Osteocyte (in vitro differentiated cells): ENCODE data around the gene ALS2. TPM values are rescaled to one million over a fixed set of nuclear protein-coding genes. Genes with fewer than 3 reads are reported as not detected.
A peak's percentile ranks its signal among the peaks of the same experiment; 100 is the strongest.

Experiments used
- DNase-seq: peaks from one replicate; pipeline ENCODE4 v3.0.0; 2021; ENCODE audit warnings: mixed read lengths; ENCODE audit not compliant: unreplicated experiment; ENCODE audit errors: extremely low spot score
- H3K27ac Mint-ChIP-seq: one replicate; pipeline ENCODE4 v1.8.0; 2021; ENCODE audit warnings: mild to moderate bottlenecking, mixed read lengths; ENCODE audit not compliant: unreplicated experiment
- H3K27me3 Mint-ChIP-seq: one replicate; pipeline ENCODE4 v1.8.0; 2021; ENCODE audit warnings: mixed read lengths; ENCODE audit not compliant: unreplicated experiment
- H3K36me3 Mint-ChIP-seq: one replicate; pipeline ENCODE4 v1.8.0; 2021; ENCODE audit warnings: mixed read lengths; ENCODE audit not compliant: unreplicated experiment
- H3K4me1 Mint-ChIP-seq: one replicate; pipeline ENCODE4 v1.8.0; 2021; ENCODE audit warnings: mixed read lengths; ENCODE audit not compliant: unreplicated experiment
- H3K4me3 Mint-ChIP-seq: one replicate; pipeline ENCODE4 v1.8.0; 2021; ENCODE audit warnings: mild to moderate bottlenecking, moderate library complexity, mixed read lengths; ENCODE audit not compliant: unreplicated experiment
- H3K9me3 Mint-ChIP-seq: one replicate; pipeline ENCODE4 v1.8.0; 2021; ENCODE audit warnings: mixed read lengths; ENCODE audit not compliant: unreplicated experiment
- total RNA-seq: library from RNA; stranded (reverse); gene quantifications from 2 replicates; pipeline ENCODE4 v1.2.1, GENCODE V29; 2021
- TF ChIP-seq, protein P1 (sequence below): fragments of 200-600 bp; sonication (generic); IDR thresholded peaks from 2 replicates; pipeline ENCODE4 v1.5.0; 2021; ENCODE audit warnings: antibody characterized with exemption, mild to moderate bottlenecking, moderate library complexity

Gene ALS2
- total RNA-seq, 1 donor from 2014 or later: 35.5 TPM

DNA sequence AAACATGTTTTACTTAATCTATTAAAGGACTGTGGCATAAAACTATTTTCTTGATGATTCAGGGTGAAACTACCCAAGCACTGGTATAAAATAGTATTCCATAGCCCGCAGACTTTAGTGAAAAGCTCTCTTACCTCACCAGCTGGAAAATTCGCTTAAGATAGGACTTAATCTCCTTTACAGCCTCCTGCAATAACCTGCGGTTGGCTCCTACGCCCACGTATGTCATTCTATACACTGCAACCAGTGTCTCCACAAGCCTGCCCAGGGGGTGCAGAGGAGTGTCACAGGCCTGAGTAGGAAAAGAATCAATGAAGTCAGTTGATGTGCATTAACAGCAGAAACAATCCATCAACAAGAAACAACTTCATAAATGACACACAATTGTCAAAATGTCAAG is 71.0 kb downstream of the ALS2 start:
- H3K4me3 Mint-ChIP-seq: no peak overlapping the region
- no peak for DNase-seq
- peaks cover 7% of the 10 kb centered on the region for H3K4me1 Mint-ChIP-seq
- no peak overlapping the region for H3K27ac Mint-ChIP-seq
- TF ChIP-seq, protein P1, sequence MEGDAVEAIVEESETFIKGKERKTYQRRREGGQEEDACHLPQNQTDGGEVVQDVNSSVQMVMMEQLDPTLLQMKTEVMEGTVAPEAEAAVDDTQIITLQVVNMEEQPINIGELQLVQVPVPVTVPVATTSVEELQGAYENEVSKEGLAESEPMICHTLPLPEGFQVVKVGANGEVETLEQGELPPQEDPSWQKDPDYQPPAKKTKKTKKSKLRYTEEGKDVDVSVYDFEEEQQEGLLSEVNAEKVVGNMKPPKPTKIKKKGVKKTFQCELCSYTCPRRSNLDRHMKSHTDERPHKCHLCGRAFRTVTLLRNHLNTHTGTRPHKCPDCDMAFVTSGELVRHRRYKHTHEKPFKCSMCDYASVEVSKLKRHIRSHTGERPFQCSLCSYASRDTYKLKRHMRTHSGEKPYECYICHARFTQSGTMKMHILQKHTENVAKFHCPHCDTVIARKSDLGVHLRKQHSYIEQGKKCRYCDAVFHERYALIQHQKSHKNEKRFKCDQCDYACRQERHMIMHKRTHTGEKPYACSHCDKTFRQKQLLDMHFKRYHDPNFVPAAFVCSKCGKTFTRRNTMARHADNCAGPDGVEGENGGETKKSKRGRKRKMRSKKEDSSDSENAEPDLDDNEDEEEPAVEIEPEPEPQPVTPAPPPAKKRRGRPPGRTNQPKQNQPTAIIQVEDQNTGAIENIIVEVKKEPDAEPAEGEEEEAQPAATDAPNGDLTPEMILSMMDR: no peak
- peaks cover 61% of the 10 kb centered on the region for H3K36me3 Mint-ChIP-seq
- H3K27me3 Mint-ChIP-seq: no peaks in the 10 kb centered on the region
- no peaks in the 10 kb centered on the region for H3K9me3 Mint-ChIP-seq

DNA sequence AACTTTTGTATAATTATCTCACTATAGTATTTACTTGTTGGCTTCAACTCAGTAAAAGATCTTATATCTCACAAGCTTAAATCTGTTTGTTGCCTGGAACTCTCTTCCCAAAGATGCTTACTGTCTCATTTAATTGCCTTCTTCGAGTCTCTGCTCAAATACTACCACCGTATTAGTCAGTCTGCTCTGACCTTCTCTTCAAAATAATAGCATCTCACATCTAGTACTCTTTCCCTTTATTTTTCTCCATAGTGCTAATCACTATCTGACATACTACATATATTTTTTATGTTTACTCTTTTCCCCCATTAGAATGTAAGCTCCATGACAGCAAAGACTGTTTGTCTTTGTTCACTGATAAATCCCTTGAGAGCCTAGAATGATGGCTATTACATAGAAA is 71.7 kb downstream of the ALS2 start:
- peak overlapping the region; percentile 0 for H3K27ac Mint-ChIP-seq
- H3K9me3 Mint-ChIP-seq: no peaks in the 10 kb centered on the region
- H3K4me1 Mint-ChIP-seq: peaks cover 7% of the 10 kb centered on the region
- H3K27me3 Mint-ChIP-seq: no peaks in the 10 kb centered on the region
- peaks cover 61% of the 10 kb centered on the region for H3K36me3 Mint-ChIP-seq
- no peak for DNase-seq
- TF ChIP-seq, protein P1: no peak
- H3K4me3 Mint-ChIP-seq: no peak overlapping the region

DNA sequence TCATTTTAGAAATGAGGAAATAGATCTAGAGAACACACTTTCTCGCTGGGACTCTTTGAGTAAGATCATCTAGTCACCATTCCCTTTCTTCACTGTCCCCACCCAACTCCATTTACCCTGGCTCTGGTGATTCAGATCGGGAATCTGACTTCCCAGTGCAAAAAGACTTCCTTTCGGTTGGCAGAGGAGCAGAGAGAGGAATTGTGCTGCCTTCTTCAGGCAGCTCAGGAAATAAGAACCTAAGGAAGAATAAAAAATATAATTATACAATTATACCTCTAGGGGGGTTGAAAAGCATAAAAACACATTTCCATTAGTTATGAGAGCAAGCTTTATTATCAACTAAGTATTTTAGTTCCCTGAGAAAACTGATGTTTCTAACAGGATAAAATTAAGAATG is 73.0 kb downstream of the ALS2 start:
- peaks cover 61% of the 10 kb centered on the region for H3K36me3 Mint-ChIP-seq
- TF ChIP-seq, protein P1: peak; percentile 57
- DNase-seq: no peak
- H3K27ac Mint-ChIP-seq: no peak overlapping the region
- H3K4me1 Mint-ChIP-seq: peaks cover 7% of the 10 kb centered on the region
- H3K4me3 Mint-ChIP-seq: no peak overlapping the region
- H3K27me3 Mint-ChIP-seq: no peaks in the 10 kb centered on the region
- no peaks in the 10 kb centered on the region for H3K9me3 Mint-ChIP-seq

DNA sequence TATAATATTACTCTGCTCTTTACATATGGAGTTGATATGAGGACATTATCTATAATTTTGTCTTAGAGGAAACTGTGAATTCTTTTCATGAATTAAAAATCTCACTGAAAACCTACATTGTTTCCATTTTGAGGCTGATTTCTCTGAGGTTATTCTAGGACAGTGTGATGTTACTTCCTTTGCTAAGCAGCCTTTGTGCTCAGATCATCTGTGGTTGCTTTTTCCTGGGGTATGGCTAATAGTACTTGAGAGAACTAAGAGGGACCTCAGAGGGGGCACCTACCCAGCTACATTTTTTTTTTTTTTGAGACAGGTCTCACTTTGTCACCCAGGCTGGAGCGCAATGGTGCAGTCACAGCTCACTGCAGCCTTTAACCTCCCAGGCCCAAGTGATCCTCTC is 73.6 kb downstream of the ALS2 start:
- Mint-ChIP-seq H3K36me3 (peaks cover 60% of the 10 kb centered on the region), H3K27ac (no peak overlapping the region), H3K4me3 (no peak overlapping the region), H3K9me3 (no peaks in the 10 kb centered on the region), H3K27me3 (no peaks in the 10 kb centered on the region), H3K4me1 (peaks cover 7% of the 10 kb centered on the region)
- DNase-seq: no peak
- TF ChIP-seq, protein P1: no peak

DNA sequence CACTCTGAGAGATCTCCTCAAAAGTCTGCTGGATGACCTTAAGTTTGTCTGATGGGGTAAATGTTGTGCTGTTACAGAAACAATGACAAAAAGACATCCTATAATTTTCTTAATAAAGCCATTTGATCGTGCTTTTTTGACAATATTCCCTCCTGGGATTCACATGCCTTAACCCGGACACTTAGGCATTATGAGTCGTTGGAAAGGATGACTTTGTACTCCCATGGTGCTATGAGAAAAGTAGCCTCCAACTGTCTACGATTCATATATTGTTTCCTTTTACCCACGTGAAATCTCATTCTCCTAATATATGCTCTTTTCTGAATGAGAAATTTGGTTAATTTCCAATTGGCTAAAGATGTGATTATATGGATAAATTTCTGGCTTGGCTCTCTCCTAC is 76.2 kb downstream of the ALS2 start:
- DNase-seq: no peak
- no peaks in the 10 kb centered on the region for H3K9me3 Mint-ChIP-seq
- no peaks in the 10 kb centered on the region for H3K27me3 Mint-ChIP-seq
- TF ChIP-seq, protein P1: no peak
- no peak overlapping the region for H3K27ac Mint-ChIP-seq
- H3K4me3 Mint-ChIP-seq: no peak overlapping the region
- peaks cover 16% of the 10 kb centered on the region for H3K4me1 Mint-ChIP-seq
- H3K36me3 Mint-ChIP-seq: peaks cover 63% of the 10 kb centered on the region
